Measurements from ENCODE around the gene KCTD18.

DNA sequence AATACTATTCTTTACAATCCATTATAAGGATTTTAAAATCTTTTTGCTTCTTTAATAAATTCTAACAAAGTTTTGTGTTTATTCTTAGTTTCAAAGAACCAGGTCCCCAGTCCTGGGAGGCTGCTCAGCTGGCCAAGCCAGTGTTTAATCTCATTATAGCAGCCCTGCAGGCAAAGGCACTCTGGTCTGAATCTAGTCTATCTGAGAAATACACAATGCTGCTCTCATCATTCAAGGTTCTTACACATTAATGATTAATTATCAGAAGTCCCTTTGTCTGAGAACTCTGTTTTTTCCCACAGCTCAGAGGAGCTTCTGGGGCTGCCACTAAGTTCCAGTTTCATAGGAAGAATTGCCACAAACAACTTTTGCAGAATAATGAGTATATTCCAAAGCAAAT lies 27.7 kb downstream of the KCTD18 start:
- TF ChIP-seq, protein P1, sequence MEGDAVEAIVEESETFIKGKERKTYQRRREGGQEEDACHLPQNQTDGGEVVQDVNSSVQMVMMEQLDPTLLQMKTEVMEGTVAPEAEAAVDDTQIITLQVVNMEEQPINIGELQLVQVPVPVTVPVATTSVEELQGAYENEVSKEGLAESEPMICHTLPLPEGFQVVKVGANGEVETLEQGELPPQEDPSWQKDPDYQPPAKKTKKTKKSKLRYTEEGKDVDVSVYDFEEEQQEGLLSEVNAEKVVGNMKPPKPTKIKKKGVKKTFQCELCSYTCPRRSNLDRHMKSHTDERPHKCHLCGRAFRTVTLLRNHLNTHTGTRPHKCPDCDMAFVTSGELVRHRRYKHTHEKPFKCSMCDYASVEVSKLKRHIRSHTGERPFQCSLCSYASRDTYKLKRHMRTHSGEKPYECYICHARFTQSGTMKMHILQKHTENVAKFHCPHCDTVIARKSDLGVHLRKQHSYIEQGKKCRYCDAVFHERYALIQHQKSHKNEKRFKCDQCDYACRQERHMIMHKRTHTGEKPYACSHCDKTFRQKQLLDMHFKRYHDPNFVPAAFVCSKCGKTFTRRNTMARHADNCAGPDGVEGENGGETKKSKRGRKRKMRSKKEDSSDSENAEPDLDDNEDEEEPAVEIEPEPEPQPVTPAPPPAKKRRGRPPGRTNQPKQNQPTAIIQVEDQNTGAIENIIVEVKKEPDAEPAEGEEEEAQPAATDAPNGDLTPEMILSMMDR (conservative IDR thresholded peaks at IDR 0.05; ENCODE audit: low read depth, low read length) = no peak
- no peak for TF ChIP-seq EZH2 (IDR thresholded peaks at IDR 0.05; ENCODE audit: low read length, unreplicated experiment)
- TF ChIP-seq EZH2phosphoT487 (IDR thresholded peaks at IDR 0.05; ENCODE audit: borderline replicate concordance, low read length) = no peak

Measured in PC-3 (cell line).